Mesenchymal stem cell (in vitro differentiated cells and primary cell): ENCODE measurements around the gene CEP104.
A peak's percentile ranks its signal among the peaks of the same experiment; 100 is the strongest.

ENCODE experiments used
- DNase-seq: peaks from one replicate; pipeline ENCODE4 v3.0.0-alpha.2; 2013
- H2AFZ ChIP-seq: one replicate; pipeline ENCODE4 v1.6.1; 2013; ENCODE audit warnings: low read depth, mild to moderate bottlenecking, control low read depth, inconsistent platforms, low read length, moderate library complexity
- H2AK5ac ChIP-seq: 2 replicates; pipeline ENCODE4 v1.6.1; 2013; ENCODE audit warnings: low read length, moderate library complexity, mild to moderate bottlenecking, inconsistent platforms; ENCODE audit not compliant: severe bottlenecking
- H2BK120ac ChIP-seq: one replicate; pipeline ENCODE4 v1.6.1; 2013; ENCODE audit warnings: low read depth, mild to moderate bottlenecking, inconsistent platforms, low read length, moderate library complexity
- H2BK12ac ChIP-seq, 2 experiments: one replicate each; pipeline ENCODE4 v1.6.1; 2013; ENCODE audit warnings: inconsistent platforms in 2 of 2, low read length in 2 of 2, mild to moderate bottlenecking in 2 of 2, moderate library complexity in 2 of 2, control low read depth in 1 of 2
- H2BK15ac ChIP-seq: one replicate; pipeline ENCODE4 v1.6.1; 2013; ENCODE audit warnings: mild to moderate bottlenecking, low read depth, inconsistent platforms; ENCODE audit not compliant: poor library complexity, severe bottlenecking
- H2BK5ac ChIP-seq: 2 replicates; pipeline ENCODE4 v1.6.1; 2013; ENCODE audit warnings: low read depth, mild to moderate bottlenecking, low read length, control low read depth, inconsistent platforms; ENCODE audit not compliant: poor library complexity, severe bottlenecking
- H3K14ac ChIP-seq, 2 experiments: one replicate each; pipeline ENCODE4 v1.6.1; 2013; ENCODE audit warnings: inconsistent platforms in 2 of 2, low read length in 2 of 2, control low read depth in 1 of 2, mild to moderate bottlenecking in 1 of 2, moderate library complexity in 1 of 2
- H3K18ac ChIP-seq, 2 experiments: one replicate each; pipeline ENCODE4 v1.6.1; 2013; ENCODE audit warnings: inconsistent platforms in 2 of 2, low read length in 2 of 2, control low read depth in 1 of 2, low read depth in 1 of 2, mild to moderate bottlenecking in 1 of 2
- H3K23ac ChIP-seq, 2 experiments: one replicate each; pipeline ENCODE4 v1.6.1; 2013; ENCODE audit warnings: inconsistent platforms in 2 of 2, low read length in 2 of 2, mild to moderate bottlenecking in 2 of 2, moderate library complexity in 2 of 2, control low read depth in 1 of 2
- H3K27ac ChIP-seq: 2 replicates; pipeline ENCODE4 v1.5.1; 2013; ENCODE audit warnings: mild to moderate bottlenecking, moderate library complexity, low read length, control low read depth, inconsistent platforms; ENCODE audit not compliant: poor library complexity, severe bottlenecking
- H3K27me3 ChIP-seq, 2 experiments: 2 replicates each; pipeline versions ENCODE4 v1.6.1 to v1.7.0; 2013; ENCODE audit warnings: low read length in 2 of 2, mild to moderate bottlenecking in 2 of 2, moderate library complexity in 2 of 2, control low read depth in 1 of 2, inconsistent platforms in 1 of 2; ENCODE audit not compliant: control insufficient read depth in 1 of 2, insufficient read depth in 1 of 2
- H3K36me3 ChIP-seq, 2 experiments: 2 replicates each; pipeline versions ENCODE4 v1.6.1 to v1.7.0; 2013; ENCODE audit warnings: low read length in 2 of 2, control low read depth in 1 of 2, inconsistent platforms in 1 of 2, low read depth in 1 of 2, mild to moderate bottlenecking in 1 of 2; ENCODE audit not compliant: insufficient read depth in 2 of 2, control insufficient read depth in 1 of 2
- H3K4ac ChIP-seq, 2 experiments: one replicate each; pipeline ENCODE4 v1.6.1; 2013; ENCODE audit warnings: inconsistent platforms in 2 of 2, low read length in 2 of 2, mild to moderate bottlenecking in 2 of 2, moderate library complexity in 2 of 2, control low read depth in 1 of 2, low read depth in 1 of 2
- H3K4me1 ChIP-seq: 2 replicates; pipeline ENCODE4 v1.6.1; 2013; ENCODE audit warnings: low read depth, low read length, control low read depth; ENCODE audit not compliant: control insufficient read depth, insufficient read depth
- H3K4me2 ChIP-seq: 2 replicates; pipeline ENCODE4 v1.6.1; 2013; ENCODE audit warnings: low read length, mild to moderate bottlenecking, inconsistent platforms; ENCODE audit not compliant: poor library complexity, severe bottlenecking
- H3K4me3 ChIP-seq, 2 experiments: 2 replicates each; pipeline versions ENCODE4 v1.5.1 to v1.7.0; 2013; ENCODE audit warnings: low read length in 2 of 2, mild to moderate bottlenecking in 2 of 2, control low read depth in 1 of 2, low read depth in 1 of 2; ENCODE audit not compliant: insufficient read depth in 1 of 2
- H3K79me1 ChIP-seq: replicated peaks from 2 replicates; pipeline ENCODE4 v1.6.1; 2013; ENCODE audit warnings: mild to moderate bottlenecking, control low read depth, low read length, inconsistent platforms; ENCODE audit not compliant: poor library complexity, severe bottlenecking
- H3K9ac ChIP-seq: 2 replicates; pipeline ENCODE4 v1.7.0; 2013; ENCODE audit warnings: mild to moderate bottlenecking, low read length, moderate library complexity
- H3K9me3 ChIP-seq: 2 replicates; pipeline ENCODE4 v1.7.0; 2013; ENCODE audit warnings: mild to moderate bottlenecking, low read length; ENCODE audit not compliant: control insufficient read depth
- H4K8ac ChIP-seq: one replicate; pipeline ENCODE4 v1.6.1; 2013; ENCODE audit warnings: inconsistent platforms, mild to moderate bottlenecking, low read length, moderate library complexity
- H4K91ac ChIP-seq: one replicate; pipeline ENCODE4 v1.6.1; 2013; ENCODE audit warnings: mild to moderate bottlenecking, low read length, inconsistent platforms
- WGBS: methylation state at CpG from one replicate; pipeline ENCODE4 v1.1.7; 2013; ENCODE audit warnings: mixed read lengths; 5-methylcytosine and 5-hydroxymethylcytosine counted together

Gene CEP104

GRCh38 chr1:3895951-3896325 lies 38.9 kb upstream of the CEP104 start:
- peaks cover 17% of the 10 kb centered on the region for H3K4me1 ChIP-seq
- no peak overlapping the region for H2AFZ ChIP-seq
- peaks cover 20 to 22% of the 10 kb centered on the region in 2 experiments for H3K36me3 ChIP-seq
- H3K4me3 ChIP-seq = no peak overlapping the region
- no peak overlapping the region for H2AK5ac ChIP-seq
- H3K4ac ChIP-seq = no peak overlapping the region
- H3K27me3 ChIP-seq = no peaks in the 10 kb centered on the region
- no peak overlapping the region for H3K23ac ChIP-seq
- no peak overlapping the region for H3K4me2 ChIP-seq
- no peak for DNase-seq
- H2BK120ac ChIP-seq = no peak overlapping the region
- H3K27ac ChIP-seq = peak overlapping the region; percentile 50
- H2BK12ac ChIP-seq = no peak overlapping the region
- no peak overlapping the region for H3K9ac ChIP-seq
- H4K91ac ChIP-seq = peak overlapping the region; percentile 20
- no peak overlapping the region for H2BK5ac ChIP-seq
- no peak overlapping the region for H2BK15ac ChIP-seq
- H4K8ac ChIP-seq = no peak overlapping the region
- no peaks in the 10 kb centered on the region for H3K9me3 ChIP-seq
- WGBS = 100% methylated on average over 4 of the region's 4 CpGs
- H3K79me1 ChIP-seq = peaks cover 11% of the 10 kb centered on the region
- H3K14ac ChIP-seq = no peak overlapping the region
- H3K18ac ChIP-seq = no peak overlapping the region

- Histone ChIP-seq H3K4me3 (no peak overlapping the region), H2BK120ac (no peak overlapping the region), H3K4me2 (no peak overlapping the region), H2AK5ac (no peak overlapping the region), H2BK15ac (no peak overlapping the region), H4K8ac (no peak overlapping the region), H2BK12ac (no peak overlapping the region), H3K79me1 (peaks cover 16% of the 10 kb centered on the region), H3K23ac (no peak overlapping the region), H3K27ac (peak overlapping the region; percentile 50), H2AFZ (no peak overlapping the region), H4K91ac (no peak overlapping the region), H3K14ac (no peak overlapping the region), H3K27me3 (no peaks in the 10 kb centered on the region), H2BK5ac (no peak overlapping the region), H3K4ac (no peak overlapping the region), H3K9me3 (no peaks in the 10 kb centered on the region), H3K36me3 (peaks cover 25 to 27% of the 10 kb centered on the region in 2 experiments), H3K4me1 (peaks cover 19% of the 10 kb centered on the region), H3K18ac (no peak overlapping the region), H3K9ac (no peak overlapping the region)
- 95% methylated on average over 13 of the region's 13 CpGs for WGBS
- DNase-seq = no peak
Measured at GRCh38 chr1:3895279-3895950, 38.4 kb upstream of the CEP104 start.

- Histone ChIP-seq H3K9ac (no peak overlapping the region), H2AFZ (no peak overlapping the region), H2BK5ac (no peak overlapping the region), H2BK15ac (no peak overlapping the region), H3K14ac (no peak overlapping the region), H3K79me1 (peaks cover 22% of the 10 kb centered on the region), H4K8ac (no peak overlapping the region), H3K4me3 (no peak overlapping the region), H2AK5ac (peak overlapping the region; percentile 79), H2BK120ac (no peak overlapping the region), H3K18ac (no peak overlapping the region), H3K9me3 (no peaks in the 10 kb centered on the region), H3K4me1 (peaks cover 19% of the 10 kb centered on the region), H4K91ac (no peak overlapping the region), H3K23ac (peak overlapping the region in 1 of 2 experiments; percentile 42), H3K27ac (no peak overlapping the region), H3K27me3 (no peaks in the 10 kb centered on the region), H3K4ac (no peak overlapping the region), H3K36me3 (peaks cover 31 to 33% of the 10 kb centered on the region in 2 experiments), H3K4me2 (no peak overlapping the region), H2BK12ac (no peak overlapping the region)
- no peak for DNase-seq
- WGBS = 98% methylated on average over 17 of the region's 17 CpGs
Measured at GRCh38 chr1:3894626-3895278, 37.7 kb upstream of the CEP104 start.

- over 99% methylated on average over 5 of the region's 5 CpGs for WGBS
- peaks cover 39 to 44% of the 10 kb centered on the region in 2 experiments for H3K36me3 ChIP-seq
- no peak overlapping the region for H3K18ac ChIP-seq
- no peak overlapping the region for H2AK5ac ChIP-seq
- no peak overlapping the region for H2BK15ac ChIP-seq
- no peak overlapping the region for H3K4me2 ChIP-seq
- no peak overlapping the region for H3K4ac ChIP-seq
- no peak overlapping the region for H4K91ac ChIP-seq
- H2AFZ ChIP-seq = no peak overlapping the region
- no peaks in the 10 kb centered on the region for H3K27me3 ChIP-seq
- H4K8ac ChIP-seq = no peak overlapping the region
- H3K9ac ChIP-seq = no peak overlapping the region
- no peak overlapping the region for H3K4me3 ChIP-seq
- H3K23ac ChIP-seq = no peak overlapping the region
- H3K14ac ChIP-seq = no peak overlapping the region
- no peak overlapping the region for H2BK120ac ChIP-seq
- no peak overlapping the region for H3K27ac ChIP-seq
- H2BK12ac ChIP-seq = no peak overlapping the region
- peaks cover 17% of the 10 kb centered on the region for H3K4me1 ChIP-seq
- H3K79me1 ChIP-seq = peaks cover 27% of the 10 kb centered on the region
- no peak overlapping the region for H2BK5ac ChIP-seq
- DNase-seq = no peak
- no peaks in the 10 kb centered on the region for H3K9me3 ChIP-seq
Measured at GRCh38 chr1:3893190-3893589, 36.2 kb upstream of the CEP104 start.
